Endothelial cell (in vitro differentiated cells): ENCODE results near the gene EEF1A2. TPM values are rescaled to one million over a fixed set of nuclear protein-coding genes. Genes with fewer than 3 reads are reported as not detected.

Experiments
- DNase-seq: peaks from one replicate; pipeline ENCODE4 v3.0.0; 2021; ENCODE audit warnings: low spot score
- H3K27ac Mint-ChIP-seq: one replicate; pipeline ENCODE4 v1.8.0; 2021; ENCODE audit warnings: mixed read lengths, inconsistent platforms; ENCODE audit not compliant: unreplicated experiment
- H3K27me3 Mint-ChIP-seq: one replicate; pipeline ENCODE4 v1.8.0; 2021; ENCODE audit warnings: mild to moderate bottlenecking, moderate library complexity, mixed read lengths, inconsistent platforms; ENCODE audit not compliant: unreplicated experiment
- H3K36me3 Mint-ChIP-seq: one replicate; pipeline ENCODE4 v1.8.0; 2021; ENCODE audit warnings: mild to moderate bottlenecking, low read depth, mixed read lengths, inconsistent platforms; ENCODE audit not compliant: unreplicated experiment
- H3K4me1 Mint-ChIP-seq: one replicate; pipeline ENCODE4 v1.8.0; 2021; ENCODE audit warnings: mild to moderate bottlenecking, mixed read lengths, inconsistent platforms; ENCODE audit not compliant: unreplicated experiment
- H3K4me3 Mint-ChIP-seq: one replicate; pipeline ENCODE4 v1.8.0; 2021; ENCODE audit warnings: mild to moderate bottlenecking, mixed read lengths, inconsistent platforms; ENCODE audit not compliant: unreplicated experiment
- H3K9me3 Mint-ChIP-seq: one replicate; pipeline ENCODE4 v1.8.0; 2021; ENCODE audit warnings: mixed read lengths, inconsistent platforms; ENCODE audit not compliant: unreplicated experiment
- CTCF ChIP-seq: fragments of 200-600 bp; sonication (generic); IDR thresholded peaks from one replicate; pipeline ENCODE4 v1.5.0; 2021; ENCODE audit warnings: antibody characterized with exemption; ENCODE audit not compliant: unreplicated experiment
- total RNA-seq: library from RNA; stranded (reverse); fragmentation: NEBNext Ultra II Directional; extraction: Animal tissue kit (Norgen Biotek cat#: 25700); gene quantifications from one replicate; pipeline ENCODE4 v1.2.1, GENCODE V29; 2021; ENCODE audit not compliant: unreplicated experiment

The EEF1A2 gene
- total RNA-seq, 1 donor from 2014 or later: 0.31 TPM

GRCh38 chr20:63543131-63543530 is 44.2 kb upstream of the EEF1A2 start:
- no peak overlapping the region for H3K4me3 Mint-ChIP-seq
- H3K27me3 Mint-ChIP-seq: peaks cover 3% of the 10 kb centered on the region
- H3K36me3 Mint-ChIP-seq: peaks cover 5% of the 10 kb centered on the region
- no peak overlapping the region for H3K27ac Mint-ChIP-seq
- TF ChIP-seq CTCF: no peak
- no peak for DNase-seq
- H3K9me3 Mint-ChIP-seq: no peaks in the 10 kb centered on the region
- H3K4me1 Mint-ChIP-seq: no peaks in the 10 kb centered on the region

- peaks cover 5% of the 10 kb centered on the region for H3K36me3 Mint-ChIP-seq
- peaks cover 3% of the 10 kb centered on the region for H3K27me3 Mint-ChIP-seq
Measured at GRCh38 chr20:63542696-63543095, 43.8 kb upstream of the EEF1A2 start.

GRCh38 chr20:63542031-63542559 is 43.2 kb upstream of the EEF1A2 start:
- no peaks in the 10 kb centered on the region for H3K4me1 Mint-ChIP-seq
- no peaks in the 10 kb centered on the region for H3K9me3 Mint-ChIP-seq
- peaks cover 3% of the 10 kb centered on the region for H3K27me3 Mint-ChIP-seq
- no peak overlapping the region for H3K4me3 Mint-ChIP-seq
- no peak for DNase-seq
- H3K27ac Mint-ChIP-seq: no peak overlapping the region
- H3K36me3 Mint-ChIP-seq: peaks cover 5% of the 10 kb centered on the region
- no peak for TF ChIP-seq CTCF

More at GRCh38 chr20:63542696-63543095, 43.8 kb upstream of the EEF1A2 start:
- H3K9me3 Mint-ChIP-seq: no peaks in the 10 kb centered on the region
- H3K4me3 Mint-ChIP-seq: no peak overlapping the region
- H3K4me1 Mint-ChIP-seq: no peaks in the 10 kb centered on the region
- no peak overlapping the region for H3K27ac Mint-ChIP-seq
- DNase-seq: no peak
- TF ChIP-seq CTCF: no peak

- no peak overlapping the region for H3K4me3 Mint-ChIP-seq
- no peak overlapping the region for H3K27ac Mint-ChIP-seq
- TF ChIP-seq CTCF: no peak
- H3K4me1 Mint-ChIP-seq: no peaks in the 10 kb centered on the region
- H3K36me3 Mint-ChIP-seq: peaks cover 5% of the 10 kb centered on the region
- no peaks in the 10 kb centered on the region for H3K9me3 Mint-ChIP-seq
- no peak for DNase-seq
- peaks cover 3% of the 10 kb centered on the region for H3K27me3 Mint-ChIP-seq
Measured at GRCh38 chr20:63541371-63541770, 42.5 kb upstream of the EEF1A2 start.

- no peak for DNase-seq
- TF ChIP-seq CTCF: no peak
- peaks cover 3% of the 10 kb centered on the region for H3K27me3 Mint-ChIP-seq
- no peak overlapping the region for H3K27ac Mint-ChIP-seq
- H3K36me3 Mint-ChIP-seq: peaks cover 5% of the 10 kb centered on the region
- no peaks in the 10 kb centered on the region for H3K4me1 Mint-ChIP-seq
- H3K9me3 Mint-ChIP-seq: no peaks in the 10 kb centered on the region
- no peak overlapping the region for H3K4me3 Mint-ChIP-seq
Measured at GRCh38 chr20:63540417-63541186, 41.7 kb upstream of the EEF1A2 start.
